BJ (cell line): ENCODE data around the gene NOXO1. TPM values are rescaled to one million over a fixed set of nuclear protein-coding genes. Genes with fewer than 3 reads are reported as not detected.
"Not testable (repeated sequence)": the region's sequence is repeated elsewhere in the genome, so short reads cannot be mapped to it uniquely, and the experiment has no call there.

Experiments
- CTCF ChIA-PET: fragments of 350-600 bp; formaldehyde crosslinking; extraction: SDS; loops from one replicate; lab custom pipeline; 2021; ENCODE audit warnings: antibody characterized with exemption, inconsistent platforms; lab: Yijun Ruan, JAX
- POLR2A ChIA-PET: fragments of 300-600 bp; sonication (Branson Sonifier 250); formaldehyde crosslinking; extraction: SDS; loops from one replicate; lab custom pipeline; 2021; ENCODE audit warnings: antibody characterized with exemption; lab: Charles Lee
- DNase-seq: peaks from one replicate; pipeline ENCODE4 v3.0.0-alpha.2; 2011; ENCODE audit warnings: low read depth
- H3K27me3 ChIP-seq: 2 replicates; pipeline ENCODE4 v1.6.0; 2011; ENCODE audit warnings: low read length; ENCODE audit not compliant: control insufficient read depth, insufficient read depth
- H3K36me3 ChIP-seq: 2 replicates; pipeline ENCODE4 v1.5.1; 2011; ENCODE audit warnings: low read length; ENCODE audit not compliant: control insufficient read depth, insufficient read depth
- H3K4me3 ChIP-seq: 2 replicates; pipeline ENCODE4 v1.5.1; 2011; ENCODE audit warnings: low read depth, mild to moderate bottlenecking, control low read depth, low read length
- polyA plus RNA-seq: library from polyadenylated mRNA; depleted of rRNA; stranded (reverse); fragments of >200 nt; gene quantifications from 2 replicates; pipeline ENCODE4 v1.2.3, GENCODE V29; 2011
- TF ChIP-seq, protein P1 (sequence below): IDR thresholded peaks from 2 replicates; pipeline ENCODE4 v1.5.1; 2011; ENCODE audit warnings: low read depth, mild to moderate bottlenecking, control low read depth, inconsistent platforms, low read length, moderate library complexity; ENCODE audit not compliant: insufficient read depth

The NOXO1 gene
- polyA plus RNA-seq, 1 experiment: 0.17 TPM

- ChIA-PET CTCF (interaction anchor here (1.3 to 1.4 kb wide), 2 partner anchors 9 to 40 kb away, joined by 6 to 7 read pairs; partner anchors contain the start of gene RPL3L), POLR2A (interaction anchor here (0.6 to 1.0 kb wide), 6 partner anchors 23 to 136 kb away, joined by 3 to 15 read pairs (median 8); partner anchors contain the start of gene FAHD1)
- H3K36me3 ChIP-seq: peaks cover 17% of the 10 kb centered on the region
- no peaks in the 10 kb centered on the region for H3K27me3 ChIP-seq
- peak overlapping the region; percentile 92 for H3K4me3 ChIP-seq
- TF ChIP-seq, protein P1, sequence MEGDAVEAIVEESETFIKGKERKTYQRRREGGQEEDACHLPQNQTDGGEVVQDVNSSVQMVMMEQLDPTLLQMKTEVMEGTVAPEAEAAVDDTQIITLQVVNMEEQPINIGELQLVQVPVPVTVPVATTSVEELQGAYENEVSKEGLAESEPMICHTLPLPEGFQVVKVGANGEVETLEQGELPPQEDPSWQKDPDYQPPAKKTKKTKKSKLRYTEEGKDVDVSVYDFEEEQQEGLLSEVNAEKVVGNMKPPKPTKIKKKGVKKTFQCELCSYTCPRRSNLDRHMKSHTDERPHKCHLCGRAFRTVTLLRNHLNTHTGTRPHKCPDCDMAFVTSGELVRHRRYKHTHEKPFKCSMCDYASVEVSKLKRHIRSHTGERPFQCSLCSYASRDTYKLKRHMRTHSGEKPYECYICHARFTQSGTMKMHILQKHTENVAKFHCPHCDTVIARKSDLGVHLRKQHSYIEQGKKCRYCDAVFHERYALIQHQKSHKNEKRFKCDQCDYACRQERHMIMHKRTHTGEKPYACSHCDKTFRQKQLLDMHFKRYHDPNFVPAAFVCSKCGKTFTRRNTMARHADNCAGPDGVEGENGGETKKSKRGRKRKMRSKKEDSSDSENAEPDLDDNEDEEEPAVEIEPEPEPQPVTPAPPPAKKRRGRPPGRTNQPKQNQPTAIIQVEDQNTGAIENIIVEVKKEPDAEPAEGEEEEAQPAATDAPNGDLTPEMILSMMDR: peak; percentile 29; the same call in 1 of the 2 replicates
- DNase-seq: no peak
Observed at GRCh38 chr16:1963806-1964505, 17.3 kb downstream of the NOXO1 start.

GRCh38 chr16:1962161-1963153, 18.8 kb downstream of the NOXO1 start:
- H3K36me3 ChIP-seq: peaks cover 17% of the 10 kb centered on the region
- POLR2A ChIA-PET: not testable (repeated sequence)

DNA sequence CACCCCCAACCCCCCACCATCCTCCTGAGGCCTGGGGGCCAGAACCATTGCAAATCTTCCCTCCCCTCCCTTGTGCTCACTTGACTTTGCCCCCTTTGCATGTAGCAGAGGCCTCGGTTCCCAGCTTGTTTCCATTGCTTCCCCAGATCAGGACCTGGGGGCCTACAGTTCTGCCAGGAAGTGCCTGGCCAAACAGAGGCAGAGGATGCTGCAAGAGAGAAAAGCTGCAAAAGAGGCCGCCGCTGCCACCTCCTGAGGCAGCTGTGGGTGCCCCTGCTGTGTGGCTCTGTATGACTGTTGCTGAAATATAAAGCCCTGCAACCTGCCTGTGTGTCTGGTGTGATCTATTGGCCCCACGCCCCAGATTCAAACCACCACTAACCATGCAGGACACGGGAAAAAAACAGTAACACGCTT, 19.6 kb downstream of the NOXO1 start:
- CTCF ChIA-PET: no interaction called here

More at GRCh38 chr16:1962161-1963153, 18.8 kb downstream of the NOXO1 start:
- CTCF ChIA-PET, DNase-seq, H3K4me3 ChIP-seq, H3K27me3 ChIP-seq: not testable (repeated sequence)

GRCh38 chr16:1960665-1961630, 20.3 kb downstream of the NOXO1 start:
- ChIA-PET POLR2A (no interaction called here), CTCF (interaction anchor here (0.6 to 1.0 kb wide), 3 partner anchors 12 to 54 kb away, joined by 3 to 5 read pairs (median 3); no protein-coding TSS in a partner anchor)
- TF ChIP-seq, protein P1: no peak
- no peak for DNase-seq
- Histone ChIP-seq H3K4me3 (peak overlapping the region; percentile 94), H3K36me3 (peaks cover 17% of the 10 kb centered on the region), H3K27me3 (no peaks in the 10 kb centered on the region; the same call in 1 of the 2 replicates)

More for the DNA sequence above, 19.6 kb downstream of the NOXO1 start:
- TF ChIP-seq, protein P1: no peak
- DNase-seq: no peak
- no peaks in the 10 kb centered on the region; the same call in 1 of the 2 replicates for H3K27me3 ChIP-seq
- H3K36me3 ChIP-seq: peaks cover 17% of the 10 kb centered on the region
- POLR2A ChIA-PET: no interaction called here
- H3K4me3 ChIP-seq: no peak overlapping the region
